ENCODE data around the gene NEIL3. TPM values are rescaled to one million over a fixed set of nuclear protein-coding genes. Genes with fewer than 3 reads are reported as not detected.

NEIL3 gene
- total and polyA plus RNA-seq, 9 of the 15 experiments (the other 6 are each of a cell fraction or from before 2014, with no cell fraction given), result 2.7 to 23.3 (median 12.9) TPM

GRCh38 chr4:177287255-177287654, 22.4 kb upstream of the NEIL3 start (continued):
- TF ChIP-seq, protein P1, sequence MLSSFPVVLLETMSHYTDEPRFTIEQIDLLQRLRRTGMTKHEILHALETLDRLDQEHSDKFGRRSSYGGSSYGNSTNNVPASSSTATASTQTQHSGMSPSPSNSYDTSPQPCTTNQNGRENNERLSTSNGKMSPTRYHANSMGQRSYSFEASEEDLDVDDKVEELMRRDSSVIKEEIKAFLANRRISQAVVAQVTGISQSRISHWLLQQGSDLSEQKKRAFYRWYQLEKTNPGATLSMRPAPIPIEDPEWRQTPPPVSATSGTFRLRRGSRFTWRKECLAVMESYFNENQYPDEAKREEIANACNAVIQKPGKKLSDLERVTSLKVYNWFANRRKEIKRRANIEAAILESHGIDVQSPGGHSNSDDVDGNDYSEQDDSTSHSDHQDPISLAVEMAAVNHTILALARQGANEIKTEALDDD (IDR thresholded peaks at IDR 0.05), result peak; percentile 71

DNA sequence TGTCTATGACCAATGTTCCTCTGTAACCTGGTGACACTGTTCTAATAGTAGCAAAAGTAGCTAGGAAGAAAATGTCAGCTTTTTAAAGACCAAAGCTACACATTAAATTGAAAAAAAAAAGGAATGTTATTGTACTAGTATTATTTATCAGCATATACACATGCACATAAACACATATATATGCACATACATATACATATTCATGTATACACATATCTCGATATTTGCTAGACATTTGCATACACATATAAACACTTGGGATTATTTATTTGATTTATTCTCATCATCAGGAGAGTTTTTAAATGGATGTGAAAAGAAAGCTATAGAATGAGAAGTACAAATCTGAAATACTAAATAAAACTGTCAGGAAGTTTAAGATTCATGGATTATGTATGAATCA, 21.3 kb upstream of the NEIL3 start:
- no TSS peak for BruUV-seq (replicated peaks)

More for the DNA sequence above, 21.3 kb upstream of the NEIL3 start:
- FAIRE-seq (no peak), DNase-seq (ENCODE audit: extremely low read depth in 1 of 4, low spot score in 3 of 4) (no peak), ATAC-seq (no peak)
- CTCF ChIA-PET (ENCODE audit: low intra/inter-chr PET ratio), result no interaction called here
- Histone ChIP-seq H3K9ac (ENCODE audit: insufficient read depth in 1 of 2, low read depth in 2 of 2, low read length in 2 of 2) (no peak overlapping the region), H2AFZ (ENCODE audit: low read depth, low read length) (no peak overlapping the region), H3K9me3 (replicated peaks; ENCODE audit: control insufficient read depth, insufficient read depth, low read depth, low read length) (no peaks in the 10 kb centered on the region), H3K4me1 (replicated peaks in 1 of 2; ENCODE audit: control insufficient read depth in 2 of 2, insufficient read depth in 2 of 2, low read length in 2 of 2) (no peaks in the 10 kb centered on the region; a peak in 1 of 5 replicates), H3K9me1 (ENCODE audit: control insufficient read depth, insufficient read depth, low read length) (no peaks in the 10 kb centered on the region), H3K27ac (ENCODE audit: extremely low read depth, low read depth, low read length) (no peak overlapping the region), H4K20me1 (replicated peaks; ENCODE audit: control insufficient read depth, insufficient read depth, low read length) (no peaks in the 10 kb centered on the region), H3K4me2 (ENCODE audit: insufficient read depth, low read length) (no peak overlapping the region), H3K79me2 (ENCODE audit: control insufficient read depth, insufficient read depth, low read length) (no peaks in the 10 kb centered on the region), H3K36me3 (ENCODE audit: control insufficient read depth, insufficient read depth, low read length) (no peaks in the 10 kb centered on the region), H3K27me3 (ENCODE audit: control insufficient read depth in 2 of 2, insufficient read depth in 2 of 2, low read length in 2 of 2) (no peaks in the 10 kb centered on the region), H3K4me3 (no peak overlapping the region)
- POLR2A ChIA-PET, result interaction anchor here (0.7 kb wide), 1 partner anchor 9 kb away, joined by 3 read pairs; no protein-coding TSS in a partner anchor
- WGBS (ENCODE audit: insufficient coverage, low coverage, missing lambda C conversion rate), result 4% methylated on average over 1 of the region's 1 CpG
- TF ChIP-seq KAT2B (IDR thresholded peaks at IDR 0.05; ENCODE audit: low read depth, low read length), result no peak
- no peak for TF ChIP-seq ZNF589 (CRISPR knock-in tag; IDR thresholded peaks at IDR 0.05; ENCODE audit: low read depth)
- no peak for TF ChIP-seq NFE2 (IDR thresholded peaks at IDR 0.05; ENCODE audit: low read depth)
- TF ChIP-seq ZNF347 (CRISPR knock-in tag; IDR thresholded peaks at IDR 0.05; ENCODE audit: low read depth), result no peak
- no peak for TF ChIP-seq RBM17 (IDR thresholded peaks at IDR 0.05; ENCODE audit: borderline replicate concordance, low read depth, low read length)
- no peak for TF ChIP-seq CBX1 (IDR thresholded peaks at IDR 0.05; ENCODE audit: low read depth)
- TF ChIP-seq KLF10 (CRISPR knock-in tag; IDR thresholded peaks at IDR 0.05), result no peak
- intact Hi-C loops (cut with micrococcal nuclease) (no loop called here), in situ Hi-C loops (cut with MboI) (no loop called here)
